ENCODE data around the gene TTLL5. TPM values are rescaled to one million over a fixed set of nuclear protein-coding genes. Genes with fewer than 3 reads are reported as not detected.
"Not testable (repeated sequence)": the region's sequence is repeated elsewhere in the genome, so short reads cannot be mapped to it uniquely, and the experiment has no call there.

TTLL5 gene
- total RNA-seq, 1 donor from 2014 or later = 17.5 TPM

DNA sequence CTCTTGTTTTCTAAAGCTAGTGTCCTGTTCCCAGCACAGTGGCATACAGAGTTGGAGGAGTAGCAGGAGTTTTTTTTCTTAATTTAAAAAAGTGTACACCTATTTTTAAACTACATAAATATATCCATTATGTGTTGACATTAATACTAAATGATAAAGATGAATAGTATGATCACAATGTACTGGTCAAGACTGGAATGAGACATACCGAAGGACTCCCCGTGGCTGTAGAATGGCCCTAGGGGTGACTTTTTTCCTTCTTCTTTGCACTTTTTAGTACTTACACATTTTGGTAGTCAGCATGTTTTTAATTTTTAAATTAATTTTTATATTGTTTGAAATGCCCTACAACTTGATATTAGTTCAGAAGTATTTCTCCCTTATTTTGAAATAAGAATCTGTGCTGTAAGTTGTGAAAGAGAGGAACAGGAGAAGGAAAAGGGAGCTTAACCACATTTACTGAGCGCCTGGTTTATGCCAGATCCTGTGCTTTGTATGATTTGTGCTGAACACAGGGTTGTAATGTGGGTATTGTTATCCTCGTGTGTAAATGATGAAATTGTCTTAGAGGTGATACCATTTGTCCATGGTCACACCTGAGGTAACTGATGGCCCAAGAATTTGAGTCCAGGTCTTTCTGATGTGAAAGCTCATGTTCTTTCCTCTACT lies 184.2 kb downstream of the TTLL5 start:
- DNase-seq (ENCODE audit: low spot score) = no peak
- intact Hi-C loops (cut with DNase I) = no loop called here

DNA sequence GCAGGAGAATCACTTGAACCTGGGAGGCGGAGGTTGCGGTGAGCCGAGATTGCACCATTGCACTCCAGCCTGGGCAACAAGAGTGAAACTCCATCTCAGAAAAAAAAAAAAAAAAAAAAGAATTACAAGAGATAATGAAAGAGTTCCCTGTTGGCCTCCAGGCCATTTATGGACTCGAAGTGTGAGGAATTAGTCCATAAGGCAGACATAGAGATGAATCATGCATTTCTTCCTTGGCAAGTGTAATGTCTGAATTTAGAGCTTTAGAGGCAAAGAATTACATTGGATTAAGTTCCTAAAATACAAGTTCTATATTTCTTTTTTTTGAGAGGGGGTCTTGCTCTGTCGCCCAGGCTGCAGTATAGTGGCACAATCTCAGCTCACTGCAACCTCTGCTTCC lies 185.6 kb downstream of the TTLL5 start:
- intact Hi-C loops (cut with DNase I); DNase-seq (ENCODE audit: low spot score): not testable (repeated sequence)

DNA sequence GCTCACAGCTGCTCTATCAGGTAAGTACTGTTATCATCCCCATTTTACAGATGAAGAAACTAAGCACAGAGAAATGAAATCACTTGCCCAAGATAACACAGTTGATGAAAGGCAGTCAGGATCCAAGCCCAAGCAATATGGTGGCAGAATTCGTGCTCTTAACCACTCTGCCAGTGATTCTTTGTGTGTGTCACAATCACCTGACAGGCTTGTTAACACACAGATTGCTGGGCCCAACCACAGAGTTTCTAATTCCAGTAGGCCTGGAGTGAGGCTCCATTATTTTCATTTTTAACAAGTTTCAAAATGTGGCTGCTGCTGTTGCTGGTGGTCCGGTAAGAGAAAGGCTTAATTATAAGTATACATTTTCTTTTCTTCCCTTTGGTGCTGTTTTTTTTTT lies 186.5 kb downstream of the TTLL5 start:
- no peak for DNase-seq (ENCODE audit: low spot score)
- intact Hi-C loops (cut with DNase I) = no loop called here

DNA sequence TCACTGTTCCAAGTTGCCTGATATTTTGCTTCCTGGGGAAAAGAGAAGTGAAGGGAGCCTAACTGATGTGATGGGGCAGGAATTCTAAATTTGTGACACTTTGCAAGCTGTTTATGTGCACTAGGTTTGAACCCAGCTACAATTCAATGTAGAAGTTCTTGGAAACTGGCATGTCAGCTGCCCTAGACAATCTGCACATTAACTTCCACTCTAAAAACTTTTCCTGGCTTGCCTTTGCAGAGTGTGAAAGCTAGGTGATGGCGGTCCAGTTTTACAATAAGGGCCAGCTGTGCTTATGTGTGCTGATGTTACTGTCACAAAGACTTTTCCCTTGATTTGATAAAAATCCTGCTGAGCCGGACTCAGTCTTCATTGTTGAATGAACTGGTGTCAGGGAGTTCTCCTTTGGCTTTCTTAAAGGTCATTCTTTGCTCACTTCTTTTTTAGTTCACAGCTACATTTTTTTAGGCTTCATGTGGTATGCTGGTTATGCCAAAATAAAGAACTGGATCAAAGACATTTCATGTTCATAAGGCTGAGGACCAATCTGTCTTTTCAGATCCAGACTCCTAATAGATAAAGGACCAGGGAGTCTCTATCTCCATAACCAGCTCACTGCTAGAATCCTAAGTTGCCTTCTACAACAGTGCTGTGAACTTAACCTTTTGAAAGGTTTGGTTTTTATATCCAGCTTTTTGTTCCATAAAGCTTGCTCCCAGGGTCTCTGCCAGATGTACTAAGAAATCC lies 187.3 kb downstream of the TTLL5 start:
- intact Hi-C loops (cut with DNase I) = no loop called here
- no peak for DNase-seq (ENCODE audit: low spot score)

DNA sequence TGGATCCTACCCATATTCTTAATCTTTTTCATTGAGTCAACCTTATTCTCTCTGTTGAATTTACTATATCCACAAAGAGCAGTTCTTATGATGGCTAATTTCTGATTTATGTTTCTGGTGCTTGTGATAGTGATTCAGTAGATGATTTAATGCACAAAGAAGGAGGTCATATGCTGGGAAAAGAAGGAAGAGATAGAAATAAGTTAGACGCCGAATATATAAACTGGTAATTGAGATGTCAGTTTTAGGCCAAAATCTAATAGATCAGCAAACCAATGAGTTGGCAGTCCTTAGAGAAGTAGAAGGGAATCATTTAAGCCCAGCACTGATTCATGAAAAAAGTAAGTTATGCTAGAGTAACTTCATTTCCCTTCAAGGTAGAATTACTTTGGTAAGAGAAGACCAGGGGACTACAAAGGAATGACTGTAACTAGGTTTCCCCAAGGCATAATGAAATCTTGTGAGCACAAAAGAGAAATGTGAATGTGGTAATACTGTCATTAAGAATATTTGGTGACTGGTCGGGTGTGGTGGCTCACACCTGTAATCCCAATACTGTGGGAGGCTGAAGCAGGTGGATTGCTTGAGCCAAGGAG lies 188.4 kb downstream of the TTLL5 start:
- intact Hi-C loops (cut with DNase I) = no loop called here
- DNase-seq (ENCODE audit: low spot score) = no peak

DNA sequence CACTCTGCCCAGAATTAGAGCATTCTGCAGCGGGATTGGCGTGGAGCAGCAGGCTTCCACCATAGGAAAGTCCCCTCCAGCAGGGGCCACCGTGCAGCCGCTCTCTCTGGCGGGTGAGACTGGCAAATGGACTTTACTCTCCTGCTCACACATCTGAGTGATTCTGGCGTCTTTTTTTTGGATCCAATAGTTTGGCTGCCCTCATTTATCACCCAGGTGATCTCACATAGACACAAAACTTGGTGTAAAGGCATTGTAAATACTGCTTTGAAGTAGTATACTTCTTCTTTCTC lies 190.5 kb downstream of the TTLL5 start:
- DNase-seq (ENCODE audit: low spot score) = no peak
- intact Hi-C loops (cut with DNase I) = no loop called here

DNA sequence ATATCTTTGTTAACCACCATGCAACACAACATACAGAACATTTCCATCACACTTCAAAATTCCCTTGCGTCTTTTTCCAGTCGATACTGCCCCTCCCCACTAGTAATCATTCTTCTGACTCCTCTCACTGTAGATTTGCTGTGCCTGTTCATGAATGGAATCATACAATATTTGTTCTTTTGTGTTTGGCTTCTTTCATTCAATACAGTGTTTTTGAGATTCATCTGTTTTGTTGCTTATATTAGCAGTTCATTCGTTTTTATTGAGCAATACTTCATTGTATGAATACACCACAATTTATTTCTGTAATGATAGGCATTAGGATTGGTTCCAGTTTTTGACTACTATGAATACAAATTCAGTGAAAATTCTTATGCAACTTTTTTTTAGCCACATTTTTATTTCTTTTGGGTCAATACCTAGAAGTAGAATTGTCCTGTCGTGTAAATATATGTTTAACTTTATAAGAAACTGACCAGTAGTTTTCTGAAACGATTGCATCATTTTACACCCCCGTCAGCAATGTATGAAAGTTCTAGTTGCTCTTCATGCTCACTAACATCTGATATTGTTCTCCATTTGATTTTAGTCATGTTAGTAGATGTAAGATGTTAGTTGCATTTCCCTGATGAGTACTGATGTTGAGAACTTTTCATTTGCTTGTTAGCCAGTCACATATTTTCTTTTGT lies 193.2 kb downstream of the TTLL5 start:
- DNase-seq (ENCODE audit: low spot score) = no peak

DNA sequence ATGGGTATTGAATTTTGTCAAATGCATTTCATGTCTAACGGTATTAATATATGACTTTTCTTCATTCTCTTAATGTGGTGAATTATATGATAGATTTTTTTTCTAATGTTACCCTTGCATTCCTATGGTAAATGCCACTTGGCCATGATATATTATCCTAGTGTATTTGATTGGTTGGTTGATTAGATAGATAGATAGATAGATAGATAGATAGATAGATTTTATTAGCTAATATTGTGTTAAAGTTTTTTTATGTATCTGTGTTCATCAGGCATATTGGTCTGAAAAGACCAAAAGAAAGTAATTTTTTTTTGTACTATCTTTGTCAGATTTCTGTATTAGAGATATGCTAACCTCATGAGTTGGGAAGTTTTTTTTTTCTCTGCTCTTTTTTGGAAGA lies 196.2 kb downstream of the TTLL5 start:
- intact Hi-C loops (cut with DNase I) = no loop called here
- no peak for DNase-seq (ENCODE audit: low spot score)

More for the DNA sequence above, 193.2 kb downstream of the TTLL5 start:
- intact Hi-C loops (cut with DNase I) = no loop called here

DNA sequence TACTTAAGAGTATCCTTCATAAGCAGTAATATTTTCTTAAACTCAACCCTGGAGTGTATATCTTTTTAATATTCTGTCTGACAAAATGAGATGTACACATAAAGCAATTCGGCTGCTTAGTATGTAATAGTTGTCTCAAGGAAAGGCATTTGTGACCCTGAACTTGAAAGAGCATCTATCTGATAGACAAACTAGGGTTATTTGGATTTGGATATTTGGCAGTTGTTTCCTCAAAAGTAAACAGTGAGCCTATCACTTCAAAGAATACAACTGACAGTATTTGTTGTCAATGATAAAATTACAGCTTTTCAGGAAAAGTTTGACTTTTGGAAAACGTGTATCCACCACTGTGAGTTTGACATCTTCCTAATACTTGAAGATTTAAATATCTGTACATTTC lies 197.3 kb downstream of the TTLL5 start:
- intact Hi-C loops (cut with DNase I) = no loop called here
- no peak for DNase-seq (ENCODE audit: low spot score)

DNA sequence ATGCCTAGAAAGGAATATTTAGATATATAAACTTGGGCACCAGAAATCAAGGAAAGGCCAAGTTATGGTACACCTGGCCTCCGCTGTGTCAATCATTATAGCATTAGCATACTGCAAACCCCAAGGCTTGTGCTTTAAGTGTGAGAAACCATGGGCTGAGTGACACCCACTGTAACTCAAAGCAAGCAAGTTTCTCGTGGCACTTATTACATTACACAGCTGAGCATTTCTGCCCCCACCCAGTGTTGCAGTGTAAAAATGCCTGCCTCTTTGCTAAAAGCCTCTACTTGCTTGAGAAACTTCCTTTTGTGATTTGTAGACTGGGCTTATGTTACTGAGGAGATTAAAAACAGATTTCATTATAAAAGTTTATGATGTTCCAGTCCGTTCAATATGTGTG lies 198.7 kb downstream of the TTLL5 start:
- no peak for DNase-seq (ENCODE audit: low spot score)
- intact Hi-C loops (cut with DNase I) = loop anchor here (10.0 kb wide), 1 partner anchor 55 kb away; no protein-coding TSS in a partner anchor

DNA sequence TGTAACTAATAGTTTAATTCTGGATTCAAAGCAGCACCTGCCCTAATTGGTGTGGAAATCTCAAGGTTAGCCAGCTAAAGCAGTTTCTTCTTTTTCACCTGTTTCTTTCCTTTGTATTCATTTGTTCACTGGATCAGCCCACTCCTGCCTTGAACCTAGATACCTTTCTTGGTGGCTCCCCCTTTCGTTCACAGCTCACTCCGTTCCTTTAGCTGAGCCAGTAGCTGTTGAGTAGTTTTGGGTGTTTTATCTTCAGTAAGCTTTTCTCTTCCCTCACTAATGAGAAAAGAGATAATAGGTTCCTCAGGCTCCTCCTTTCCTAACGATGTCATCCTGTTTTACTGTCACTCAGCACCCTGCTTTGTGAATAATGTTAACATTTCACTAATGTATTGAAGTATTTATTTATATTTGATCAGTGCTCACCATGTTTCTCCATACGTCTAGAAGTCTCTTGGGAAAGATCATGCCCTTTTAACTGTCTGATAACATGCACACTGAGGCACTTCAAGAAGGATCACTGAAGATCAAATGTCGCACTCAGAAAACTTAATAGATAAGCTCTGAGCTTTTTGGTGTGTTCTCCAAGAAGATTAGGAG lies 199.6 kb downstream of the TTLL5 start:
- no peak for DNase-seq (ENCODE audit: low spot score)

DNA sequence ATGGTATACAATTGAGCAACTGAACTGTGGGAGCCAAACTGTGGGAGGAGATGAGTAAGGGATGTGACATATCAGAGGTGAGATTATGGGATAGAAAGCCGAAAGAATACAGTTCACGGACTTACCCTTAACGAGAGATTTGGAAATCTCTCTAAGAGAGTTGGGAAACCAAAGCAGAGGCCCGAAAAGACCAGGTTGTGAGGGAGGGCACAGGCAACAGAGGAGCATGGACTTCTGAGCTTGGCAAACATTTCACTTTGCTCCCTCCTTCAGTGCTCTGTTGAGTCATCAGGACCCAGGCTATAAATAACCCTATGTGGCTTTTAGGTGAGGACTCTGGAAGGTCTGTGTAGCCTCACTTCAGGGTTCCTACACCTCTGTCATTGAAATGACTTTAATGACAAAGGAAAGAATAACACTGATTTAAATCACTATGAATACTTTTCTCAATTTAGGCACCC lies 200.1 kb downstream of the TTLL5 start:
- intact Hi-C loops (cut with DNase I) = loop anchor here (10.0 kb wide), 1 partner anchor 56 kb away; no protein-coding TSS in a partner anchor
- DNase-seq (ENCODE audit: low spot score) = no peak

More for the DNA sequence above, 199.6 kb downstream of the TTLL5 start:
- intact Hi-C loops (cut with DNase I) = loop anchor here (10.0 kb wide), 1 partner anchor 56 kb away; no protein-coding TSS in a partner anchor

DNA sequence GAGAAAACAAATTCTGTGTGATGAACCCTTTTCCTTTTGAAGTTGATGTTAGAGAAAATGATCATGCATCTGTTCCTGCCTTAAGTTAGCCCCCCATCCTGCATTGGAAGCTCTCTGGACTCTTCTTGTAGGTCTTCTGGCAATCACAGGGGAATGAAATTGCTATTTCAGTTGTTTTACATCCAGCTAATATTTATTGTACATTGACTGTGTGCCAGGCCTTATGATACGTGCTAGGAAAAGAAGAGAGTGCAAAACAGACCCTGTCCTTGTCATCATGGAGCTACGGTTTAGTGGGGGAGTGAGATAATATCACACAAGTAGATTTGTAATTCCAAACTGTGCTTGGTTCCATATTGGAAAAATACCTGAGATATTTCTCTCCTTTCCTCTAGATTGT lies 202.2 kb downstream of the TTLL5 start:
- intact Hi-C loops (cut with DNase I) = loop anchor here (10.0 kb wide), 1 partner anchor 58 kb away; no protein-coding TSS in a partner anchor
- no peak for DNase-seq (ENCODE audit: low spot score)

DNA sequence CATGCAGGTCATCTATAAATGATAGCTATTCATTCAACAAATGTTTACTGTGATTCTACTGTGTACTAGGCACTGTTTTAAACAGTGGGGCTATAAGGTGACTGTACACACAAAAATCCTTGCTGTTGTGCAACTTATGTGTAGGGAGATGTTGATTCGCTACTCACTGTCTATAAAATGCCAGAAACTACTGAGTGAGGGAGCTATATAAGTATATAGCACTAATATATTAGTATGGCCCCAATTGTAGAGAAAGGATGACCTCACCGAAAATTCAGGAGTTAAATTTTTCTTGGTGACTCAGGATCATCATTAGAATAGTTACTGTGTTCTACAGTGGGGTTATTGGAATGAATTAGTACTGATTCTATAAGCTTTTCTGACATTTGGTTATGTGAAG lies 203.3 kb downstream of the TTLL5 start:
- DNase-seq (ENCODE audit: low spot score) = no peak
- intact Hi-C loops (cut with DNase I) = loop anchor here (10.0 kb wide), 1 partner anchor 60 kb away; no protein-coding TSS in a partner anchor

DNA sequence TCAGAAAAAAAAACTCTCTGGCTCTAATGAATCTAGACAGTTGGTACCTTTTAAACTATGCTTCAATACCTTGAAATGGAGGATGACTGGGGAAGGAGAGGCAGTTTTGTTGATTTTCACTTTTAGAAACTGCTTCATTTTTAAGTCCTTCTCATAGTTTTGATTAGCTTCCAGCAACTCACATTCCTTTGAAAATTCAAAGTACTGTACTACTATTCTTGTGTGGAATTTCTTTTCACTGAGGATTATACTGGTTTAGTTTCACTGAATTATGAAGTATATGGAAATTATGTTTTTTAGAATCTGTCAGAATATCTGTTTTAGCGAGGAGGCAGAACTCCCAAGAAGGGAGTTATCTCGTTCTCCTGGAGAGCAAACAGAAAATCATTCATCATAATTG lies 204.5 kb downstream of the TTLL5 start:
- intact Hi-C loops (cut with DNase I) = loop anchor here (5.0 to 10.0 kb wide), 2 partner anchors 43 to 61 kb away; no protein-coding TSS in a partner anchor

DNA sequence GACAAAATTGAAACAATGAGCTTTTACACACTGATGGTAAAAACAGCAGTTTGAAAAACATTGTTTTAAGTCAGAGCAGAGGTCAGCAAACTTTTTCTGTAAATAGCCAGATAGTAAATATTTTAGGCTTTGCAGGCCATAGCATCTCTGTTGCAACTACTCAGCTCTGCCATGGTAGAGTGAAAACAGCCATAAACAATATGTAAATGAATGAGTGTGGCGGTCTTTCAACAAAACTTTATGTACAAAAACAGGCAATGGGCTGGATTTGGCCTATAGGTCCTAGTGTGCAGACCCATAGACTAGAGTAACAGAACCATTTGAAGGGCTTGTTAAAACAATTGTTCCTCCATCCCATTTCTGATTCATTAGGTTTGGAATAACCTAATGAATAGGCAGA lies 205.9 kb downstream of the TTLL5 start:
- intact Hi-C loops (cut with DNase I) = loop anchor here (5.0 to 10.0 kb wide), 2 partner anchors 45 to 62 kb away; no protein-coding TSS in a partner anchor
- no peak for DNase-seq (ENCODE audit: low spot score)

More for the DNA sequence above, 204.5 kb downstream of the TTLL5 start:
- no peak for DNase-seq (ENCODE audit: low spot score)

DNA sequence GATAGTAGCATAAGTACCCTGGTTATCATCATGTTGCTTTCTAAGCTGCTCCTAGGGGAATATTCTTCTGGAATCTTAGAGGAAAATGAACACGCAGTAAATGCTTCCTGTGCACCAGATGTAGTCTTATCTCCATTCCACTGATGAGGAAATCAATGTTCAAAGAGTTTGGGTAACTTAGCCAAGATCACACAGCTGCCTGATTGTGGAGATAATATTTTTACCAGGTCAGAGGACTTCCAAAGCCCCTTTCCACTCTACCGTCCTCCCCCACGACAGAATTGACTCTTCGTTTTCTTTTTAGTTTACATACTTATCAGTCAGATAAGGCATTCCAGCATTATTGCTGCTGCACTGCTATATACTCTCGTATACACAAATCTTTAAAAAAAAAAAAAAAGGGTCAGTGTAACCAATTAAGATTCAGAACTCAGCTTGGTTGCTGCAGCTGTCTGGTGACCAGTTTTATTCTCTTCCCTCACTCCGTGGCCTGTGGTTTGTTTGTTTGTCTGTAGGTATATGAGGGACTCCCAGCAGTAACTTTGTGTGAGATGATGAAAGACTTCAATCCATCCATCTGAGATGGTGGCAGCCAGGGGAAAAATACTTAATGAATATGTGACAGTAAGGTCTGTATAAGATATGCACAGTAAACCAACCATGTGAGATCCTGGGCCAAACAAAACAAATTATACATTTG lies 210.3 kb downstream of the TTLL5 start:
- DNase-seq (ENCODE audit: low spot score) = no peak
- intact Hi-C loops (cut with DNase I) = no loop called here

DNA sequence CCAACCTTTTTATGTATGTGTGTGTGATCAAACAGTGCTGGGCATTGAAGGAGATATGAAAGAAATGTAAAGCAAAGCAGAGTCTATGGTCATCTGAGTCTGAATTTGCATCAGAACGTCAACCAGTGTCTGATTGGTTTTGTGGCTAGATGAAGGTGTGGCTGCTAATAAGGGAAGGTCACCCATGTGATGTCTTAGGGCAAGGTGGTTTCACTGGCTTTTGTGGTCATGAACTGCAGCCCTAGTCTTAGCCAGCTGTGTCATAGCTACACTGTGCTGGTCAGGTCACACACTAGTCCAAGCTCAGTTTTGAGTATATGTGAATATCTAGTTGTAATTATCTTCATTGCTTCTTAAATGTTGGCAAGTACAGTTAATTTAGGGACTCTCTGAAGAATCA lies 214.9 kb downstream of the TTLL5 start:
- intact Hi-C loops (cut with DNase I) = no loop called here
- DNase-seq (ENCODE audit: low spot score) = no peak

DNA sequence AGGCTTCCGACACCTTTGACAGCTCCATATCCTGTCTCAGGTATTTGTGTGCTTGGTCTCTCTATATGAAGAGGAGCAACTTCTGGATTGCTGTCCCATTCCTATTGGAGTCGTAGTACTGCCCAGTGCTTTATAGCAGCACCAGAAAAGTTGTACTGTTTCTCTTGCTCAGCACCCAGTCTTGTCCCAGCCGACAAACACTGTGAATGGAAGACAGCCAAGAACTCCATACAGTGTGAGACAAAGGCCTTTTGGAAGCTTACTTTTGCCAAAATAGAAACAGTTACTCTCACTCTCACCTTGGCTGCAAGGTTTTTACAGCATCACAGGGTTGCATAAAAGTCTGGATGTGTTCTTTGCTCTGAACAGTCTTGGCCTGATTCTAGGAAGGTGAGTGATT lies 215.5 kb downstream of the TTLL5 start:
- intact Hi-C loops (cut with DNase I) = no loop called here
- no peak for DNase-seq (ENCODE audit: low spot score)
